T-helper 17 cell (primary cell): ENCODE results near the gene USP12. TPM values are rescaled to one million over a fixed set of nuclear protein-coding genes. Genes with fewer than 3 reads are reported as not detected.
"Not testable (repeated sequence)": the region's sequence is repeated elsewhere in the genome, so short reads cannot be mapped to it uniquely, and the experiment has no call there.

Experiments used
- ATAC-seq: fragments of 150-1000 bp; cut with Tn5 transposase; 2 replicates; pipeline ENCODE4 v1.10.0; 2021; ENCODE audit warnings: mild to moderate bottlenecking, moderate library complexity
- DNase-seq, 3 donors: peaks; one replicate each; pipeline versions ENCODE4 v3.0.0 to v3.0.0-alpha.2; 2020 to 2021
- H3K9me3 ChIP-seq: one replicate; pipeline ENCODE4 v1.7.0; 2013; ENCODE audit warnings: low read length, mild to moderate bottlenecking; ENCODE audit not compliant: control insufficient read depth, poor library complexity, severe bottlenecking
- H3K27ac Mint-ChIP-seq: one replicate; pipeline ENCODE4 v1.8.0; 2022; ENCODE audit warnings: mild to moderate bottlenecking, moderate library complexity, mixed read lengths
- H3K27me3 Mint-ChIP-seq: one replicate; pipeline ENCODE4 v1.8.0; 2022; ENCODE audit warnings: mixed read lengths
- H3K36me3 Mint-ChIP-seq: one replicate; pipeline ENCODE4 v1.8.0; 2022; ENCODE audit warnings: low read depth, mixed read lengths
- H3K4me1 Mint-ChIP-seq: one replicate; pipeline ENCODE4 v1.8.0; 2022; ENCODE audit warnings: mild to moderate bottlenecking, mixed read lengths
- H3K4me3 Mint-ChIP-seq: one replicate; pipeline ENCODE4 v1.8.0; 2022; ENCODE audit warnings: mild to moderate bottlenecking, moderate library complexity, mixed read lengths
- total RNA-seq, 4 donors: library from RNA in 2 of 4; stranded (reverse) in 2 of 4; gene quantifications; one replicate each; pipeline ENCODE4 v1.2.3 and lab custom pipeline; 2022 to 2026

USP12 gene
- total RNA-seq, 2 donors from 2014 or later: 36.6 to 44.5 TPM

GRCh38 chr13:27199211-27199610, 27.6 kb upstream of the USP12 start:
- no peak overlapping the region for H3K4me3 Mint-ChIP-seq

GRCh38 chr13:27194895-27195764, 23.5 kb upstream of the USP12 start:
- Mint-ChIP-seq H3K4me1 (peaks cover 2% of the 10 kb centered on the region), H3K27me3 (peaks cover 32% of the 10 kb centered on the region), H3K4me3 (no peak overlapping the region), H3K36me3 (peaks cover 2% of the 10 kb centered on the region), H3K27ac (no peak overlapping the region)
- H3K9me3 ChIP-seq: peaks cover 3% of the 10 kb centered on the region
- DNase-seq: no peak
- no peak for ATAC-seq

More at GRCh38 chr13:27199211-27199610, 27.6 kb upstream of the USP12 start:
- Mint-ChIP-seq H3K27me3 (peaks cover 30% of the 10 kb centered on the region), H3K36me3 (peaks cover 2% of the 10 kb centered on the region), H3K4me1 (no peaks in the 10 kb centered on the region), H3K27ac (no peak overlapping the region)
- ATAC-seq (no peak), DNase-seq (no peak)
- peaks cover 3% of the 10 kb centered on the region for H3K9me3 ChIP-seq

GRCh38 chr13:27194209-27194608, 22.6 kb upstream of the USP12 start:
- H3K4me3 Mint-ChIP-seq: no peak overlapping the region
- peaks cover 27% of the 10 kb centered on the region for H3K27me3 Mint-ChIP-seq
- H3K9me3 ChIP-seq: peaks cover 3% of the 10 kb centered on the region
- H3K36me3 Mint-ChIP-seq: peaks cover 2% of the 10 kb centered on the region
- H3K27ac Mint-ChIP-seq: no peak overlapping the region
- DNase-seq (no peak), ATAC-seq (no peak)
- H3K4me1 Mint-ChIP-seq: peaks cover 2% of the 10 kb centered on the region

GRCh38 chr13:27193496-27193895, 21.9 kb upstream of the USP12 start:
- no peak for ATAC-seq
- no peak overlapping the region for H3K27ac Mint-ChIP-seq

GRCh38 chr13:27192973-27193372, 21.4 kb upstream of the USP12 start:
- H3K9me3 ChIP-seq: peaks cover 3% of the 10 kb centered on the region
- H3K4me3 Mint-ChIP-seq: no peak overlapping the region
- ATAC-seq (no peak), DNase-seq (no peak)
- H3K36me3 Mint-ChIP-seq: peaks cover 2% of the 10 kb centered on the region
- H3K27me3 Mint-ChIP-seq: peaks cover 33% of the 10 kb centered on the region
- no peak overlapping the region for H3K27ac Mint-ChIP-seq
- peaks cover 2% of the 10 kb centered on the region for H3K4me1 Mint-ChIP-seq

More at GRCh38 chr13:27193496-27193895, 21.9 kb upstream of the USP12 start:
- no peak overlapping the region for H3K4me3 Mint-ChIP-seq
- H3K27me3 Mint-ChIP-seq: peaks cover 30% of the 10 kb centered on the region
- no peak for DNase-seq
- peaks cover 2% of the 10 kb centered on the region for H3K36me3 Mint-ChIP-seq
- peaks cover 3% of the 10 kb centered on the region for H3K9me3 ChIP-seq
- H3K4me1 Mint-ChIP-seq: peaks cover 2% of the 10 kb centered on the region

GRCh38 chr13:27192367-27192766, 20.8 kb upstream of the USP12 start:
- not testable (repeated sequence) for H3K4me3 Mint-ChIP-seq, H3K9me3 ChIP-seq, DNase-seq, ATAC-seq, H3K27ac Mint-ChIP-seq, H3K36me3 Mint-ChIP-seq, H3K4me1 Mint-ChIP-seq
- H3K27me3 Mint-ChIP-seq: peaks cover 33% of the 10 kb centered on the region

- no peak for DNase-seq
- H3K27ac Mint-ChIP-seq: no peak overlapping the region
- H3K4me3 Mint-ChIP-seq: no peak overlapping the region
- peaks cover 16% of the 10 kb centered on the region for H3K27me3 Mint-ChIP-seq
- ATAC-seq: no peak
- no peaks in the 10 kb centered on the region for H3K36me3 Mint-ChIP-seq
- no peaks in the 10 kb centered on the region for H3K9me3 ChIP-seq
- peaks cover 2% of the 10 kb centered on the region for H3K4me1 Mint-ChIP-seq
These were observed 17.6 kb upstream of the USP12 start for GRCh38 chr13:27189192-27189591.

- H3K27me3 Mint-ChIP-seq: peaks cover 20% of the 10 kb centered on the region
- H3K4me3 Mint-ChIP-seq: no peak overlapping the region
- no peak overlapping the region for H3K27ac Mint-ChIP-seq
- ATAC-seq (no peak), DNase-seq (no peak)
- no peaks in the 10 kb centered on the region for H3K9me3 ChIP-seq
- H3K36me3 Mint-ChIP-seq: no peaks in the 10 kb centered on the region
- peaks cover 2% of the 10 kb centered on the region for H3K4me1 Mint-ChIP-seq
These were observed 16.6 kb upstream of the USP12 start for GRCh38 chr13:27188239-27188638.

- DNase-seq (no peak), ATAC-seq (no peak)
- H3K9me3 ChIP-seq: no peaks in the 10 kb centered on the region
- H3K36me3 Mint-ChIP-seq: no peaks in the 10 kb centered on the region
- H3K27me3 Mint-ChIP-seq: peaks cover 16% of the 10 kb centered on the region
- no peak overlapping the region for H3K27ac Mint-ChIP-seq
- no peak overlapping the region for H3K4me3 Mint-ChIP-seq
- H3K4me1 Mint-ChIP-seq: no peaks in the 10 kb centered on the region
These were observed 14.7 kb upstream of the USP12 start for GRCh38 chr13:27186295-27186694.

- H3K27me3 Mint-ChIP-seq: peaks cover 22% of the 10 kb centered on the region
- no peaks in the 10 kb centered on the region for H3K4me1 Mint-ChIP-seq
- H3K27ac Mint-ChIP-seq: peak overlapping the region; percentile 55
- H3K9me3 ChIP-seq: no peaks in the 10 kb centered on the region
- no peak for ATAC-seq
- H3K4me3 Mint-ChIP-seq: no peak overlapping the region
- no peak for DNase-seq
- H3K36me3 Mint-ChIP-seq: no peaks in the 10 kb centered on the region
These were observed 12.0 kb upstream of the USP12 start for GRCh38 chr13:27183561-27184147.

- ATAC-seq: no peak
- peak overlapping the region; percentile 55 for H3K27ac Mint-ChIP-seq
- no peak overlapping the region for H3K4me3 Mint-ChIP-seq
- H3K36me3 Mint-ChIP-seq: no peaks in the 10 kb centered on the region
- no peaks in the 10 kb centered on the region for H3K9me3 ChIP-seq
- peaks cover 17% of the 10 kb centered on the region for H3K27me3 Mint-ChIP-seq
- no peak for DNase-seq
- H3K4me1 Mint-ChIP-seq: no peaks in the 10 kb centered on the region
These were observed 11.4 kb upstream of the USP12 start for GRCh38 chr13:27182844-27183497.

GRCh38 chr13:27182054-27182453, 10.4 kb upstream of the USP12 start:
- Mint-ChIP-seq H3K27me3 (peaks cover 17% of the 10 kb centered on the region), H3K36me3 (no peaks in the 10 kb centered on the region), H3K4me3 (no peak overlapping the region), H3K4me1 (no peaks in the 10 kb centered on the region), H3K27ac (no peak overlapping the region)
- no peak for ATAC-seq
- DNase-seq: no peak
- no peaks in the 10 kb centered on the region for H3K9me3 ChIP-seq

- no peak for DNase-seq
- Mint-ChIP-seq H3K27ac (no peak overlapping the region), H3K36me3 (no peaks in the 10 kb centered on the region), H3K4me3 (no peak overlapping the region), H3K27me3 (peaks cover 9% of the 10 kb centered on the region), H3K4me1 (peaks cover 3% of the 10 kb centered on the region)
- H3K9me3 ChIP-seq: no peaks in the 10 kb centered on the region
- no peak for ATAC-seq
These were observed 6.2 kb upstream of the USP12 start for GRCh38 chr13:27177852-27178251.
